ENCODE results near the gene PPIH.
"Not testable (repeated sequence)": the region's sequence is repeated elsewhere in the genome, so short reads cannot be mapped to it uniquely, and the experiment has no call there.

The PPIH gene

DNA sequence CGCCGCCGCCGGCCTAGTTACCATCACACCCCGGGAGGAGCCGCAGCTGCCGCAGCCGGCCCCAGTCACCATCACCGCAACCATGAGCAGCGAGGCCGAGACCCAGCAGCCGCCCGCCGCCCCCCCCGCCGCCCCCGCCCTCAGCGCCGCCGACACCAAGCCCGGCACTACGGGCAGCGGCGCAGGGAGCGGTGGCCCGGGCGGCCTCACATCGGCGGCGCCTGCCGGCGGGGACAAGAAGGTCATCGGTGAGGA, 24.2 kb downstream of the PPIH start:
- not testable (repeated sequence) for DNase-seq (ENCODE audit: low spot score)

DNA sequence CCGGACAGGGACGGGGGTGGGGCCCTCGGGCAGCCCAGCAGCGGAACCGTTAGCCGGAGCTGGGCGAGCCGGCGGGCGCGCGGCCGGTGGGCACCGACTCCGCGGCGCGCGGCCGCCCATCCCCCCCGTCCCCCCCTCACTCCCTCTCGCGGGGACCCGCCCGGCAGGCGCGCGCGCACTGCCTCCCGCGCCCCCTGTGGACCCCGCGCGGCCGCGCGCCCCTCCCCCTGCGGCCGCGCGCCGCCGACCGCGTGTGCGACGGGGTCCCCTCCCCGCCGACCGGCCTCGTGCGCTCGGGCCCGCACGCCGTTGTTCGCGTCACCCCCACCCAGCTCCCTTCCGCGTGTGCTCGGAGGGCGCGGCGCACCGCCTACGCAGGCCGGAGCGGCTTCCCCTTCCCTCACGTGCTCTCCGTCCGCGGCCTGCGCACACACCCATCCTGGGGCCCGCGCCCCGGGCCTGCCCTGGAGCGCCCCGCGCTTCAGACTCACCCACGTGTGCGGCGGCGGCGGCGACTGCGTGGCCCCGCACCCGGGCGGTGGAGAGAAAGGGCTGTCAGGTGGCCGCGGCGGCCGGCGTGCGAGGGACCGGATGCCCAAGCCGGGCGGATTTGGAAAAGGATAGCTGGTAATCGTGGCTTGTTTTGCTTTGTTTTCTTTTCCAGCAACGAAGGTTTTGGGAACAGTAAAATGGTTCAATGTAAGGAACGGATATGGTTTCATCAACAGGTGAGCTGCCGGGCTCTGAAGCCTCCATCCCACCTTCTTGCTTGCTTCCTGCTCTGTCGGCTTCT, 24.7 kb downstream of the PPIH start:
- peak; percentile 87 for DNase-seq (ENCODE audit: low spot score)

DNA sequence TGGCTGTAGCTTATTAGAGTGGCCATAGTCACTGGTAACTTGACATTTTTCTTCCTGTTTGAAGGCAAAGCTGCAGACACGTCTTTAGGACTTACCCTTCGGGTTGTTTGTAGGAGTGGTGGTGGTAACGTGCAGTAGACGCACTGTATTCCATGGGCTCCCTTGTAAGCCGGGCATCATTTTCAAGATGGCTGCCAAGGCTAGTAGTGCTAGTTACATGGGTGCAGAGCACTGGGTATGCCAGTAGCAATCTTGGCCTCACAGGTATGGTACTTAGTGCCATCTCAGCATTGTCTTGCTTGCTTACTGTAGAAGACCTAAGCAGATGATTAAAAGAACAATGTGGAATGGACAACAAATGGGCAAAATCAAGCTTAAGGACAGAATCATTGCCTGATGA, 25.9 kb downstream of the PPIH start:
- DNase-seq (ENCODE audit: low spot score) = no peak

DNA sequence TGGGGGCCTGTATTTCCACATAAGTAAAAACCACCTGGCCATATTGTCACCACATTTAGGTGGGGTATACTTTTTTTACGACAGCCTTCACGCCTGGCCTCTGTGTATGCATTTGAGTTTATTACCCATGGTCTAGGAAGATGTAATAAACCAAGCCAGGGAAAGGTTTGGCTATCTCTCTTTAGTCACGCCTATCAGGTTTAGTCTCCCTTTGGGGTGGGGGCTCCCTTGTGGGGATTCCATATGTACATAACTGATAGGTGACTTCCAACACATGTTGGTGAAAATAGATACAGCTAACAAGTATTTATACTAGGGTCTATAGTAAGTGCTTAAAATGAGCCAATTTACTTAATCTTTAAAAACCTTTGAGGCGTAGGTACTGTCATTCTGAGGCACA, 28.2 kb downstream of the PPIH start:
- DNase-seq (ENCODE audit: low spot score) = no peak

DNA sequence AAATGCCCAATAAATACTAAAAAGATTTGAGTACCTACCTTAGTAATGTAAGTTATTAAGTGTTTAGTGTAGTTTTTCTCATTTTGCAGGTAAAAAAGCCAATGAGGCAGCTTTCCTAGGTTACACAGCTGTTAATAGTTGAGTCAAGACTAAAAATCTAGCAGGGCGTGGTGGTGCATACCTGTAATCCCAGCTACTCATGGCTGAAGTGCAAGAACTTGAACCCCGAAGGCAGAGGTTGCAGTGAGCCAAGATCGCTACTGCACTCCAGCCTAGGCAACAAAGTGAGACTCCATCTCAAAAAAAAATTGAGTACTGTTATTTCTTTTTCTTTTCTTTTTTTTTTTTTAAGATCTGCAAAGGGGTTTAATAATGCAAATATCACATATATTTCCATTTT, 31.7 kb downstream of the PPIH start:
- DNase-seq (ENCODE audit: low spot score) = no peak

DNA sequence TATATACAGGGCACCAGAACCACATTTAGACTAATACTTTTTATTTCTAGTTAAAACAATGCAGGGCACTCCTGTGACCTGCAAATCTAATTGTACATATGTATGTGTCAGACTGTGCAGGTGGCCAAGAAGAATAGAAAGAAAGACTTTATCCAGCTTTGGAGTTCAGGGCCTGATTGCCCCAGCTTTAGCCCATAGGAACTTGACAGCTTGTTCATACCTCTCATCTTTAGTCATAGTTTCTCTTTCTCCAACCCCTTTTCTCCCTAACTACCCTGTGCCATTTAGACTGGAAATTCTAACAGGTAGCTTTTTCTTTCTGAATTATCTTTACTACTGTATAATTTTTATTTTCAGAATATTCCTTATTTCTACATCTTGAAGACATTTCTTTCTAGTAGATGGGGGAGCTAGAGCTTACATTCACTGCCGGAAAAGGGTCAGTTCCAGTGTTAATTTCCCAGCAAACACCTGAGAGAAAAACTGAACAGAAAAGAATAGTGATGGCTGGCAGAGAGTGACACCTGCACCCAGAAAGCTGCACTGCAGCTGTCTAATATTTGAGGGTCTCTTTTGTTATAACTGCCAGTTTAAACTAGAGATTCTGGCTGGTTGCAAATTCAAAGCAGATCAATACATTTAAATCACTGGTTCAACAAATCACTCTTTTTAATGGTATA, 32.4 kb downstream of the PPIH start:
- DNase-seq (ENCODE audit: low spot score) = no peak

DNA sequence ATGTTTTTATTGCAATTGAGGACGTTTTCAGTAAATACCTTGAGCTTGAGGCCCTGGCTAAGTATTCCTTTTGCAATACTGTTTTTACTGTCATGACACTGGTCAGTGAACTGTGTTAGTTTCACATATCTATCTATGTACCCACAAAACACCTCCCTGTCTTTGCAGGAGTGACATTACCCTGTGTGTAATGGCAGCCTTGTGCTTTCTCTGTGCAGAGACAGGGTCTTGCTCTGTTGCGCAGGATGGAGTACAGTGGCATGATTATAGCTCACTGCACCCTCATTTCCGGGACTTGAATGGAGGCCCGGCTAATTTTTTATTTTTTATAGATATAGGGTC, 32.9 kb downstream of the PPIH start:
- no peak for DNase-seq (ENCODE audit: low spot score)

DNA sequence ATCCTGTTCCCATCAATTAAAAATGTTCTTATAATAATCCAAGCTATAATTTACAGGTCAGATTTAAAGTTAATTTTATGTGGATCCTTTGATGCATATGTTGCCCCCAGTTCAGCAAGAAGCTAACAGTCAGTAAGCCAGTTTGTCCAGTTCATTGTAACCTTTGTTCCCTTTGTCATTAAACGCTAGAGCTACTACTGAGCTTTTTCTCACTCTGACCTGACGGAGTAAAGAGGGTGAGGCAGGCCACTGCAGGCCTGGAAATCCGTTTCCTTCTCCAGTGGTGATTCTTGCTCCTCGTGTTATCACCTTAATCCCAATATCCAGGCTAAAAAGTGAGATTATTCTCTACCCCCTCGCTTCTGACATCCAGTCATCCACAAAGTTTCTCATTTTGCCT, 34.2 kb downstream of the PPIH start:
- DNase-seq (ENCODE audit: low spot score) = no peak

DNA sequence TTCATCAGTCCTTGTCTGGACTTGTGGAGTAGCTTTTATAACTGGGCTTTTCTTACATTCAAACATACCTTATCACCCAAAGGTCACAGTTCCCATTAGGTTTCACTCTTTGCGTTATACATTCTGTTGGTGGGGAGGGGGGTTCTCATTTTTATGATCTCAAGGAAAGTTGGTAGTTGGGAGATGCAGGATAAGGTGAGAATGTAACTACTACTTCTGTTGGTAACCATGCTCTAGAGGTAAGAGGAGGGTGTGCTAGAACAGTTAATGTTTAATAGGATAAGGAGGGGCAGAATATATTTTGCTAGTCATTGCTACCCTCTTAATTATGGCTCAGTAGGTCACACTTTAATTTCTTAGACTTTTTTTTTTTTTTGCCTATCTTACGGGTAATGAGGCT, 34.7 kb downstream of the PPIH start:
- DNase-seq (ENCODE audit: low spot score) = no peak

DNA sequence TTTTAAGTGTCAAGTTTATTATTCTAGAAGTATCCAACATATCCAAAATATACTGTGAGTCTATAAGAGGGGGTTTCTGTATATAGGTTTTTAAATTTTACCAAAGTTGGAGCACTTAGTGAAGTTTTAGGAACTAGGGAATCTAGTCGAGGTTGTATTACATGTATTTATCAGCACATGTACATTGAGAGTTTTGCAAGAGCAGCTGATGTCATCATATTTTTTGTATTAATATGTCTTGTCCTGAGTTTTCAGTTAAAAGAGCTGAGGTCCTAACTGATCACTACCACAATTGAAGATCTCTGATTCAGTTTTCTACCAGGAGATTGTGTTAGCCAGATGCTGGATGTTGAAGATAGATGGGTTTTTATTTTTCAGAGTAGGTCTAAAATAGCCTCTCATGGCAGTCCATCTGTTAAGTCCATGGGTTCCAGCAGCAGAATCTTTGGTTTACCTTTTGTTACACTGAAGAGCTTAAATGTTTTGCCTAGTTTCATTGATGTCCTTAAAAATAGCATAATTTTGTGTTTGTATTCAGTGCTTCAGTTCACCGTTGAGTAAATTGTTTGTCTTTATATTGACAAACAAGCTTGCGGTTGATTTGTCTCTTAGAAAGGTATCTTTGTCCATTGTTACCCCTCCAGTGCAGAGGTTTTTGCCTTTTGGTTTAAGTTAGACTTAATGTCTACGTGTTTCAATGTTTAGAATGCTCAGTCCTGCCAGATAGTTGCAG, 40.0 kb downstream of the PPIH start:
- DNase-seq (ENCODE audit: low spot score) = no peak

DNA sequence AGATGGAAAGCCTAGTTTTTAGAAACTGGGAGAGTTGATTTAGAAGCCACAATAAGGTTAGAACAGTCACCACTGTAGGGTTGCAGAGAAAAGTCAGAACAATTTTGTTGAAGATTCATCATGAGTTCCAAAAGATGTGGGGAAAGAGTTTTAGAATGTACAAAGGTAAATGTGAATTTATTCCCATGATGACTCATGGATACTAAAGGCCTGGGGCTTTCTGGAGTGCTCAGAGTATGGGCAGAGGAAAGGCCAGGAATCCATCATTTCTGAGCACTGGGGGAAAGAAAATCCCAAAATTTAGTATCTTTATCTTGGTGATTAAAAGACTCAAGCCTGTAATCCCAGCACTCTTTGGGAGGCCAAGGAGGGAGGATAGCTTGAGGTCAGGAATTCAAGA, 41.8 kb downstream of the PPIH start:
- no peak for DNase-seq (ENCODE audit: low spot score)

DNA sequence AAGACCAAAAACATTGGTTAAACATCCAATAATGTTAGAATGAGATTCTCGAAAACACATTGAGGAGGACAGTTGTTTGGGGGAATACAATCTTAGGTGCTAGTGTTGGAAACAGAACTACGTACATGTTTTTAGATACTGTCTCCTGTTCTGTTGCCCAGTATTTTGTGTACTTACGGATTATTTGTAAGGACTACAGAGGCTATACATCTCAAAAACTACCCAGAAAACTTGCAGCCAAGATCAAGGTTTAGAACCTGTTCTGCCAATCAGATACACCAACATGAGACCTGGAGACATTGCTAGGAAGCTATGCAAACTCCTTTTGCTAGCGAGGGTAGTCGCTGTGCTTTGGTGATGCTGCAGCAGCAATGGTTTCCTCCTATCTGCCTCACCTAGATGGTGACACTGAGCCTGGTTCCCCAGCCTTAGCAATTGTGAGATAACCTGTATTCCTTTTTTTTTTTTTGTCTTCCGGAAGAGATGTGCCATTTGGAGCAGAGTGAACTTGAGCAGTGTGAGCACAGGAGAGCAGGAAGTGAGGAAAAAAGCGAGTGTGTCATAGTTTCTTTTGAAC, 45.8 kb downstream of the PPIH start:
- no peak for DNase-seq (ENCODE audit: low spot score)

DNA sequence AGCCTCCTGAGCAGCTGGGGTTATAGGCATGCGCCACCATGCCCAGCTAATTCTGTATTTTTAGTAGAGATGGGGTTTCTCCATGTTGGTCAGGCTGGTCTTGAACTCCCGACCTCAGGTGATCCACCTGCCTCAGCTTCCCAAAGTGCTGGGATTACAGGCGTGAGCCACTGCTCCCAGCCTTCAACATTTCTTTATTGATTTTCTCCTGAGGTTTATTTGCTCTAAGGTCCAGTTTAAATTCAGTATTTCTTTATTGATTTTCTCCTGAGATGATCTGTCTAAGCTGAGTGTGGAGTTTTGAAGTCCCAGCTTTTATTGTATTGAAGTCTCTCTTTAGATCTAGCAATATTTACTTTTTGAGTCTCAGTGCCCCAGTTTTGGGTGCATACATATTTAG, 54.6 kb downstream of the PPIH start:
- not testable (repeated sequence) for DNase-seq (ENCODE audit: low spot score)

DNA sequence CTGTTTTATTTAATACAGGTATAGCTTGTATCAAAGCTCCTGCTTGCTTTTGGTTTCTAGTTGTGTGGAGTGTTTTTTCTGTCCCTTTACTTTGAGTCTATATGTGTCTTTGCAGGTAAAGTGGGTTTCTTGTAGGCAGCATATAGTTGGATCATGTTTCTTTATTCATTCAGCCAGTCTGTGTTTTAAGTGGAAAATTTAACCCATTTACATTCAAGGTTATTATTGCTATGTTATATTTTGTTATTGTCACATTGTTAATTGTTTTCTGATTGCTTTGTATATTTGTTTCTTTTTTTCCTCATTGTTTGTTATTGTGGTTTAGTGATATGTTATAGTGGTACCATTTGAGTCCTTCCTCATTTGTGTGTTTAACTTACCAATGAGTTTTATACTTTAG, 55.1 kb downstream of the PPIH start:
- DNase-seq (ENCODE audit: low spot score) = no peak

DNA sequence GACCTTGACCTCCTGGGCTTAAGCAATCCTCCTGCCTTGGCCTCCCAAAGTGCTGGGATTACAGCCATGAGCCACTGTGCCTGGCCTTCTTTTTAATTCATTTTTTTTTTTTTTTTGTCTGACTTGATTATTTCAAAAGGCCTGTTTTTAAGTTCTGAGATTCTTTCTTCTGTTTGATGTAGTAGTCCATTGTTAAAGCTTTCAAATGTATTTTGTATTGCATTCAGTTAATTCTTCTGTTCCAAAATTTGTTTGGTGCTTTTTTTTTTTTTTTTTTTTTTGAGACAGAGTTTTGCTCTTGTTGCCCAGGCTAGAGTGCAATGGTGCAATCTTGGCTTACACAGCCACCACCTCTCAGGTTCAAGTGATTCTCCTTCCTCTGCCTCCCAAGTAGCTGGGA, 56.2 kb downstream of the PPIH start:
- DNase-seq (ENCODE audit: low spot score) = not testable (repeated sequence)

DNA sequence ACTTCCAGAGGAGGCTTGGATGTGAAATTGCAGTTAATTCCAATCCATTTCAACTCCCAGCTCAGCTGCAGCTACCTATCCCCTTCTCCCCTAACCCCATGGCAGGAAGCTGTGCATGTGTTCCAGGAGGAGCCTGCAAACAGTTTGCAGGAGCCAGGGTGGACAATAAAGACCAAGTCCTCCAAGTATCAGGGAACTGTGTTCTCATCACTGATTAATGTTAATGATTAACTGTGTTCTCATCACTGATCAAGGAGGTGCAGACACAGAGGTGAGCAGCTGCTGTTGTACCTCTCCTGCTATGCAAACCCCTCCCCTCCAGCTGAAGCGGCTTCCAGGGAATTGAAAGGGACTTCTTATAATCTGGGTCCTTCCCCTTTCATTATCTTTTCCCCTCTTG, 62.6 kb downstream of the PPIH start:
- DNase-seq (ENCODE audit: low spot score) = no peak

DNA sequence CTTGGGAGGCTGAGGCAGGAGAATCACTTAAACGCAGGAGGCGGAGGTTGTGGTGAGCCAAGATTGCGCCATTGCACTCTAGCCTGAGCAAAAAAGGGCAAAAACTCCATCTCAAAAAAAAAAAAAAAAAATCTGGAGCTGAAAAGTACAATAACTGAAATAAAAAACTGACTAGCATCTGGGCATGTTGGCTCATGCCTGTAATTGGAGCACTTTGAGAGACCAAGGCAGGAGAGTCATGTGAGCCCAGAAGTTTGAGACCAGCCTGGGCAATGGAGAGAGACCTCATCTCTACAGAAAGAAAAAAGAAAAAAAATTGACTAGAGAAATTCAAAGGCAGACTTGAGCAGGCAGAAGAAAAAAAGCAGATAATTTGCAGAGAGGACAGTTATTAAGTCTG, 63.7 kb downstream of the PPIH start:
- DNase-seq (ENCODE audit: low spot score) = no peak

DNA sequence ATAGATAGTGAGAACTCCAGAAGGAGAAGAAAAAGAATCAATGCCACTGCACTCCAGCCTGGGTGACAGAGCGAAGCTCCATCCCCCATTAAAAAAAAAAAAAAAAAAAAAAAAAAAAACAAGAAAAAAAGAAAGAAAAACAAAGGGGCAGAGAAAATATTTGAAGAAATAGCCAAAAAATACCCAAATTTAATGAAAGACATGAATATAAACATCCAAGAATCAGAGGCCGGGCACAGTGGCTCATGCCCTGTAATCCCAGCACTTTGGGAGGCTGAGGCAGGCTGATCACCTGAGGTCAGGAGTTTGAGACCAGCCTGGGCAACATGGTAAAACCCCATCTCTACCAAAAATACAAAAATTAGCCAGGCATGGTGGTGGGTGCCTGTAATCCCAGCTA, 64.2 kb downstream of the PPIH start:
- not testable (repeated sequence) for DNase-seq (ENCODE audit: low spot score)

DNA sequence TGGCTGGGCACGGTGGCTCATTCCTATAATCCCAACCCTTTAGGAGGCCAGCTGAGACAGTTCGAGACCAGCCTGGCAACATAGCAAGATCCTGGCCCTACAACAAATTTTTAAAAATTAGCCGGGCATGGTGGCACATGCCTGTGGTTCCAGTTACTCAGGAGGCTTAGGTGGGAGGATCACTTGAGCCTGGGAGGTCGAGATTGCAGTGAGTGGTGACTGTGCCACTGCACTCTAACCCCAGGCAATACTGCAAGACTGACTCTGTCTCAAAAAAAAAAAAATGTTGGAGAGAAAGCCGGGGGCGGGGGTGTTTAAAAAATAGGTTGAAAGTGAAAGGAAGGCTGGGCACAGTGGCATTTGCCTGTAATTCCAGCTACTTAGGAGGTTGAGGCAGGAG, 65.3 kb downstream of the PPIH start:
- DNase-seq (ENCODE audit: low spot score) = no peak

DNA sequence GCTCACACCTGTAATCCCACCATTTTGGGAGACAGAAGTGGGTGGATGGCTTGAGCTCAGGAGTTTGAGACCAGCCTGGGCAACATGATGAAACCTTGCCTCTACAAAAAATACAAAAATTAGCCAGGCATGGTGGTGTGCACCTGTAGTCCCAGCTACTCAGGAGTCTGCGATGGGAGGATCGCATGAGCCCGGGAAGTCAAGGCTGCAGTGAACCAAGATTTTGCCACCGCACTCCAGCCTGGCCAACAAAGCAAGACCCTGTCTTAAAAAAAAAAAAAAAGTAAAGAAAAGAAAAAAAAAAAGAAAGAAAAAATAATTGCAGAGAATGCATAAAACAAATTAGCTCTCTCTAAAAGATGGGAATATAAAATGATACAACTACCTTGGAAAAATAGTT, 67.6 kb downstream of the PPIH start:
- DNase-seq (ENCODE audit: low spot score) = not testable (repeated sequence)

Measured in iPS-NIHi11 (cell line).